Measurements from ENCODE around the gene LSM2.
"Not testable (repeated sequence)": the region's sequence is repeated elsewhere in the genome, so short reads cannot be mapped to it uniquely, and the experiment has no call there.

Gene LSM2

GRCh38 chr6:31817929-31818511, 11.3 kb upstream of the LSM2 start:
- Mint-ChIP-seq H3K27ac (peak overlapping the region; percentile 85), H3K36me3 (peaks cover 46% of the 10 kb centered on the region), H3K4me1 (peaks cover 61% of the 10 kb centered on the region), H3K4me3 (peak overlapping the region; percentile 80)
- H3K9me3 Mint-ChIP-seq; ATAC-seq; DNase-seq (ENCODE audit: low spot score in 2 of 2): not testable (repeated sequence)

DNA sequence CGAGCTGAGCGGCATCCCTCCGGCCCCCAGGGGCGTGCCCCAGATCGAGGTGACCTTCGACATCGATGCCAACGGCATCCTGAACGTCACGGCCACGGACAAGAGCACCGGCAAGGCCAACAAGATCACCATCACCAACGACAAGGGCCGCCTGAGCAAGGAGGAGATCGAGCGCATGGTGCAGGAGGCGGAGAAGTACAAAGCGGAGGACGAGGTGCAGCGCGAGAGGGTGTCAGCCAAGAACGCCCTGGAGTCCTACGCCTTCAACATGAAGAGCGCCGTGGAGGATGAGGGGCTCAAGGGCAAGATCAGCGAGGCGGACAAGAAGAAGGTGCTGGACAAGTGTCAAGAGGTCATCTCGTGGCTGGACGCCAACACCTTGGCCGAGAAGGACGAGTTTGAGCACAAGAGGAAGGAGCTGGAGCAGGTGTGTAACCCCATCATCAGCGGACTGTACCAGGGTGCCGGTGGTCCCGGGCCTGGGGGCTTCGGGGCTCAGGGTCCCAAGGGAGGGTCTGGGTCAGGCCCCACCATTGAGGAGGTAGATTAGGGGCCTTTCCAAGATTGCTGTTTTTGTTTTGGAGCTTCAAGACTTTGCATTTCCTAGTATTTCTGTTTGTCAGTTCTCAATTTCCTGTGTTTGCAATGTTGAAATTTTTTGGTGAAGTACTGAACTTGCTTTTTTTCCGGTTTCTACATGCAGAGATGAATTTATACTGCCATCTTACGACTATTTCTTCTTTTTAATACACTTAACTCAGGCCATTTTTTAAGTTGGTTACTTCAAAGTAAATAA, 10.6 kb upstream of the LSM2 start:
- peaks cover 61% of the 10 kb centered on the region for H3K4me1 Mint-ChIP-seq
- H3K9me3 Mint-ChIP-seq; DNase-seq (ENCODE audit: low spot score in 2 of 2): not testable (repeated sequence)
- H3K36me3 Mint-ChIP-seq = peaks cover 52% of the 10 kb centered on the region
- peak overlapping the region; percentile 85 for H3K27ac Mint-ChIP-seq
- peak overlapping the region; percentile 80 for H3K4me3 Mint-ChIP-seq
- peak; percentile 27 for ATAC-seq

DNA sequence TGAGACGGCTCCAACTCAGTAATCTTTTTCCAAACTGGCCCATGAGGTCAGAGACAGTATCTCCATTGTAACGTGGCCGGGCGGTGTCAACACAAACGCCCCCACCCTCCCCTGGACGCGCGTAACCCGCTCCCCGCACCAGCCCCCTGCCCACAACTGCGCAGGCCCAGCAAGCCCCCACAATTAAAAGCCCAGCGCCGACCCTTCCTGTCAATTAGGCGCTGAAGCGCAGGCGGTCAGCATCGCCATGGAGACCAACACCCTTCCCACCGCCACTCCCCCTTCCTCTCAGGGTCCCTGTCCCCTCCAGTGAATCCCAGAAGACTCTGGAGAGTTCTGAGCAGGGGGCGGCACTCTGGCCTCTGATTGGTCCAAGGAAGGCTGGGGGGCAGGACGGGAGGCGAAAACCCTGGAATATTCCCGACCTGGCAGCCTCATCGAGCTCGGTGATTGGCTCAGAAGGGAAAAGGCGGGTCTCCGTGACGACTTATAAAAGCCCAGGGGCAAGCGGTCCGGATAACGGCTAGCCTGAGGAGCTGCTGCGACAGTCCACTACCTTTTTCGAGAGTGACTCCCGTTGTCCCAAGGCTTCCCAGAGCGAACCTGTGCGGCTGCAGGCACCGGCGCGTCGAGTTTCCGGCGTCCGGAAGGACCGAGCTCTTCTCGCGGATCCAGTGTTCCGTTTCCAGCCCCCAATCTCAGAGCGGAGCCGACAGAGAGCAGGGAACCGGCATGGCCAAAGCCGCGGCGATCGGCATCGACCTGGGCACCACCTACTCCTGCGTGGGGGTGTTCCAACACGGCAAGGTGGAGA, 8.5 kb upstream of the LSM2 start, which contains the start of the genes HSPA1A and HSPA1L:
Gene HSPA1A (plus strand): TSS at position 519 of the 814 bp plus-strand sequence. CDS start 214 bp downstream, at position 733.
Gene HSPA1L (minus strand): TSS at position 259 of the 814 bp plus-strand sequence. CDS start 3,311 bp downstream, outside the sequence.
- DNase-seq (ENCODE audit: low spot score in 2 of 2) (peak; percentile 62 to 94), ATAC-seq (peak; percentile 44)
- Mint-ChIP-seq H3K36me3 (peaks cover 50% of the 10 kb centered on the region), H3K4me3 (peak within 1 kb of the TSS; percentile 93), H3K27ac (peak within 1 kb of the TSS; percentile 98), H3K9me3 (no peaks in the 10 kb centered on the region), H3K4me1 (peaks cover 59% of the 10 kb centered on the region)

DNA sequence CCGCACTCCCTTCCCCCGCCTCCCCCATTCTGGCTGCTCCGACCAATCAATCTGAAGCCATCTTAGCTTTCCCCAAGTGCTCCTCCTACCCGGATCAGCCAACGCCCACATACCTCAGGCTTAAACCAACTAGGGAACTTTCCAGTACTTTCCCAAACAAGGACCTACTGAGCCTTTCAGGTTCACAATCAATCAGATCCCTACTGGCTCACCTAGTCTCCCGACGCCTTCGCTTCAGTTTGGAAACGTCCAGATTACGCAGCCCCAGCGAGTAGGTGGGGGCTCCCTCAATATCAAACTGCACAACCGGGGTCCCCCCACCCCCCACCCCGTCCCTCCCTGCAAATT, 7.9 kb upstream of the LSM2 start:
- DNase-seq (ENCODE audit: low spot score in 2 of 2) (peak in 1 of 2 donors; percentile 84), ATAC-seq (peak; percentile 33)
- peaks cover 53% of the 10 kb centered on the region for H3K36me3 Mint-ChIP-seq
- H3K4me3 Mint-ChIP-seq = peak overlapping the region; percentile 93
- H3K27ac Mint-ChIP-seq = peak overlapping the region; percentile 98
- H3K9me3 Mint-ChIP-seq = no peaks in the 10 kb centered on the region
- H3K4me1 Mint-ChIP-seq = peaks cover 53% of the 10 kb centered on the region

- H3K4me3 Mint-ChIP-seq = peak overlapping the region; percentile 93
- peaks cover 47% of the 10 kb centered on the region for H3K36me3 Mint-ChIP-seq
- H3K4me1 Mint-ChIP-seq = peaks cover 47% of the 10 kb centered on the region
- DNase-seq (ENCODE audit: low spot score in 2 of 2) (no peak), ATAC-seq (no peak)
- peak overlapping the region; percentile 98 for H3K27ac Mint-ChIP-seq
- H3K9me3 Mint-ChIP-seq = no peaks in the 10 kb centered on the region
These were observed 6.7 kb upstream of the LSM2 start for GRCh38 chr6:31813465-31813849.

- Mint-ChIP-seq H3K9me3 (no peaks in the 10 kb centered on the region), H3K27ac (peak overlapping the region; percentile 98), H3K4me1 (peaks cover 46% of the 10 kb centered on the region), H3K4me3 (peak overlapping the region; percentile 93), H3K36me3 (peaks cover 39% of the 10 kb centered on the region)
- DNase-seq (ENCODE audit: low spot score in 2 of 2) (no peak), ATAC-seq (no peak)
These were observed 4.9 kb upstream of the LSM2 start for GRCh38 chr6:31811645-31812044.

DNA sequence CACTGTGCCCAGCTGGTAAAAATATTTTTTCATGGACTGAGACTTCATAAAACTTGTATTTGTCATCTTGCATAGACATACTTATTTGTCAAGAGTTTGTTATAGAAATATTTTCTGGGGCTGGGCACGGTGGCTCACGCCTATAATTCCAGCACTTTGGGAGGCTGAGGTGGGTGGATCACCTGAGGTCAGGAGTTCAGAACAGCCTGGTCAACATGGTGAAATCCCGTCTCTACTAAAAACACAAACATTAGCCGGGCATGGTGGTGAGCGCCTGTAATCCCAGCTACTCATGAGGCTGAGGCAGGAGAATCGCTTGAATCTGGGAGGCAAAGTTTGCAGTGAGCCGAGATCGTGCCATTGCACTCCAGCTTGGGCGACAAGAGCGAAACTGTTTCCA, 1.8 kb upstream of the LSM2 start:
- H3K4me3 Mint-ChIP-seq; H3K9me3 Mint-ChIP-seq; ATAC-seq; DNase-seq (ENCODE audit: low spot score in 2 of 2): not testable (repeated sequence)
- Mint-ChIP-seq H3K36me3 (peaks cover 51% of the 10 kb centered on the region), H3K4me1 (peaks cover 39% of the 10 kb centered on the region), H3K27ac (peak overlapping the region; percentile 29)

- Mint-ChIP-seq H3K27ac (peak overlapping the region; percentile 97), H3K4me1 (peaks cover 22% of the 10 kb centered on the region), H3K36me3 (peaks cover 65% of the 10 kb centered on the region), H3K9me3 (no peaks in the 10 kb centered on the region), H3K4me3 (peak overlapping the region; percentile 93)
- peak; percentile 25 for ATAC-seq
- DNase-seq (ENCODE audit: low spot score in 2 of 2) = no peak
These were observed 762 bp downstream of the LSM2 start for GRCh38 chr6:31805939-31806469.

- Mint-ChIP-seq H3K4me1 (peaks cover 19% of the 10 kb centered on the region), H3K36me3 (peaks cover 85% of the 10 kb centered on the region)
- DNase-seq (ENCODE audit: low spot score in 2 of 2); H3K4me3 Mint-ChIP-seq; H3K27ac Mint-ChIP-seq; ATAC-seq; H3K9me3 Mint-ChIP-seq: not testable (repeated sequence)
These were observed 5.5 kb downstream of the LSM2 start for GRCh38 chr6:31801031-31801927.

DNA sequence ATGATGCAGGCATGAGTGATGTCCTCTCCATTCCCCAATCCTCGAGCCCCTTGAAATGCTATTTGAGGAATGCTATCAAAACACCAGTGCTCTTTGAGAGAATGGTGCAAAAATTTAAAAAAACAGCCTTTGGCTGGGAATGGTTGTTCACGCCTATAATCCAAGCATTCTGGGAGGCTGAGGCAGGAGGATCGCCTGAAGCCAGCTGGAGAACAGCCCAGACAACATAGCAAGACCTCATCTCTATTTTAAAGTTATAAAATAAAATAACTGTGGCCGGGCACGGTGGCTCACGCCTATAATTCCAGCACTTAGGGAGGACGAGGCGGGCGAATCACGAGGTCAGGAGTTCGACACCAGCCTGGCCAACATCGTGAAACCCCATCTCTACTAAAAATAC, 7.0 kb downstream of the LSM2 start:
- H3K36me3 Mint-ChIP-seq = peaks cover 78% of the 10 kb centered on the region
- H3K9me3 Mint-ChIP-seq = no peaks in the 10 kb centered on the region
- DNase-seq (ENCODE audit: low spot score in 2 of 2) = no peak
- no peak overlapping the region for H3K4me3 Mint-ChIP-seq
- peaks cover 16% of the 10 kb centered on the region for H3K4me1 Mint-ChIP-seq
- no peak overlapping the region for H3K27ac Mint-ChIP-seq
- ATAC-seq = no peak

DNA sequence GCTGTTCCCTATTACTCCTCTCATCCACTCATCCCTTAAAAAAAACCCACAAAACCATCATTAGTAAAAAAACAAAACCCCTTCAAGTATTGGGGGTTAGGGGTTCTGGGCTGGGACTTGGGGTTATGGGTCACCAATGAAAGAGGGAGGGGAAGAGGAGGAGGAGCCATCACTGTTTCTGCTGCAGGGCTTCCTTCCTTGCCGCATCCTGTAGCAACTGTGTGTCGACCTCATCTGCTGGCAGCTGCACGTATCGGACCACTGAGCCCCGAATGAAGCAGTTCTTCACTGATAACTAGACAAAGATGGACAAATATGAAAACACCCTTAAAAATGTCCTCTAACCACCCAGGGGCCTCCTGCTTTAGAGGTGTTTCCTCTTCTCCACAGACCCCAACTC, 9.2 kb downstream of the LSM2 start:
- Mint-ChIP-seq H3K9me3 (no peaks in the 10 kb centered on the region), H3K4me1 (peaks cover 26% of the 10 kb centered on the region), H3K4me3 (peak overlapping the region; percentile 20), H3K27ac (peak overlapping the region; percentile 83), H3K36me3 (peaks cover 68% of the 10 kb centered on the region)
- ATAC-seq (no peak), DNase-seq (ENCODE audit: low spot score in 2 of 2) (no peak)

DNA sequence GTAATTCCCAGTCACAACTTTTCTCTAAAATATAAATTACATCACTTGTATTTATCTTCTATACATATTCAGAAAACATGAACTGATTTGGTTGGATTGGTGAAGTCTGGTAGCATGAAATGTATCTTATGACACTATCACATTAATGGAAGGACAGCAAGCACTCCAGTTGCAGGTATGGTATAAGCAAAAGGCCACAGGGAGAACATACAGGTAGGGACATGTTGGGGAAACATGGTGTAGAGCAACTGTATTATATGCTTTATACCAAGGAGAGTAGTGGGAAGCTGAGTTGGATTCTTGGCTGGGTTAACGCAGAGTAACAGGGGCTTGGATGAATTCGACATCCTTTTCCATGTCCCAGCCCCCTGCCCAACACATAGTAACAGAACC, 9.8 kb downstream of the LSM2 start:
- Mint-ChIP-seq H3K4me1 (peaks cover 32% of the 10 kb centered on the region), H3K36me3 (peaks cover 68% of the 10 kb centered on the region), H3K4me3 (peak overlapping the region; percentile 95), H3K27ac (peak overlapping the region; percentile 83), H3K9me3 (no peaks in the 10 kb centered on the region)
- DNase-seq (ENCODE audit: low spot score in 2 of 2) (no peak), ATAC-seq (no peak)

DNA sequence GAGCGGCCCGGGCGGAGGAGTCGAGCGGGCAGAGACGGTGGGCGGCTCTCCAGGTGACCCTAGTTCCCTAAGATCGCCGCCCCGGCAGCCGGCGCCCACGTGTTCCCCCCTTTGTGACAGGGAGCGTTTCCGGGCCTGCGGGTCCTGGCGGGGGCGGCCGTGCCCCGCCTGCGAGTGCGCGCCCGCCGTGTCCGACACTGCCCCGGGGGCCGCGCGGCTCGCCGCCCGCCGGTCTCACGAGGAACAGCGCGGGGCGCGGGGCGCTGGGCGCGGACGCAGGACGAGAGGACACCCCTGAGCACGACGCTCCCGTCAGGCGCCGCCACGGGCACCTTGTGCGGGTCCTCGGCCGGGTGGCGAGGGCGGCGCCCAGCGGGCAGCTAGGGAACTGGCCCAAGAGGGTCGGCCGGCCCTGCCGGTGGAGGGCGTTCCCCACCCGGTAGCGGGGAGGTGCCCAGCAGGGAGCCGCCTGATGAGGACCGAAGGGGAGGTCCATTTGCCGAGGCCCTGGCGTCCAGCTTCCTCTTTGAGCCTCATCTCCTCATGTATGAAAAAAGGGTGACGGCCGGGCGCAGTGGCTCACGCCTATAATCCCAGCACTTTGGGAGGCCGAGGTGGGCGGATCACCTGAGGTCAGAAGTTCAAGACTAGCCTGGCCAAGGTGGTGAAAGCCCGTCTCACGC, 11.0 kb downstream of the LSM2 start, which contains the start of gene VARS1:
Gene VARS1 (minus strand): TSS at position 137 of the 683 bp plus-strand sequence. CDS start 535 bp downstream, outside the sequence.
- H3K4me3 Mint-ChIP-seq = peak within 1 kb of the TSS; percentile 95
- H3K36me3 Mint-ChIP-seq = peaks cover 68% of the 10 kb centered on the region
- peak within 1 kb of the TSS; percentile 99 for H3K27ac Mint-ChIP-seq
- ATAC-seq (peak; percentile 94), DNase-seq (ENCODE audit: low spot score in 2 of 2) (peak; percentile 90 to 93)
- H3K9me3 Mint-ChIP-seq = no peaks in the 10 kb centered on the region
- H3K4me1 Mint-ChIP-seq = peaks cover 42% of the 10 kb centered on the region

Measured in stimulated activated effector memory CD8-positive, alpha-beta T cell treated with anti-CD3 and anti-CD28 coated beads, Interleukin-12 subunit alpha, Interleukin-12 subunit beta, amount 100 ng/mL, for 72 hours (primary cell).